Stimulated activated naive CD4-positive, alpha-beta T cell (primary cell): ENCODE data around the gene PAFAH1B1.
A peak's percentile ranks its signal among the peaks of the same experiment; 100 is the strongest.
"Not testable (repeated sequence)": the region's sequence is repeated elsewhere in the genome, so short reads cannot be mapped to it uniquely, and the experiment has no call there.

Source experiments
- DNase-seq, 6 experiments: peaks; one replicate each; lab custom pipeline; 2025; lab: John Stamatoyannopoulos, UW

Gene PAFAH1B1

DNA sequence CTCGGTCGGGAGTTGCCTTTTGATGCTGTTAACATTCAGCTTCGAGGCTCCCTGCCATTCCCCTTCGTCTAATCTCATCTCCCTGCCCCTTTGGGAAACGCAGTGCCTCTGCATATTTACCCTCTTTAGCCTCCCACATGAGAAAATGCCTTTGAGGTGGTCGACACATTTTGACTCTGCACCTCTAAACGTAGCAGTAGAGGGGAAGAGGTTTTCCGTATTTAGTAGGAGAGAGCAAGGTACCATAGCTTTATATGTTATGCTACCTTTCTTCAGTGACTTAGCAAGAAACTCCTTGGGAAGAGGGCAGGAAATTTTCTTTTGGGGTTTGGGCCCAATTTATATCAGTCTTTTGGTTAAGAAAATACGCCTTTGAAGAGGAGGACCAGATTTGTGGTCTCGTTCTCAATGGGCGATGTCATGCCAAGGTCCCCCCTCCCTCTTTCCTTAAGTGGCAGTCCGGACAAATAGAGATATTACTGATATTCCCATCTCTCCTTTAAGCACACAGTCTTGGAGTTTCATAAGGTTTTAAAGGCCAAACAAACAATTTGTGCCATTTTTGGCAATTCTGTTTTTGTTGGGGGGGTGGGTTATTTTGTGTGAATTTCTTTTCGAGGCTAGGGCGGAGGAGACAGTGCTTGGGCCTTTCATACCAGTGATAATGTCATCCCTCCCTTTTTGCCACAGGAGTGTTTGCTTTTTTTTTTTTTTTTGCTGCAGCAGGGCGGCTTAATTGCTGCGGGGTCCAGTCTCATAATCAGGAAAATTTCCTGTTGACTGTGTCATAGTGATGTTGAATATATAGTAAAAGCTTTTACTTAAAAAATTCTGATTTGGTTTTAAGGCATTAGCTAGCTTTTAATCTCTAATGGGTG is 1.5 kb downstream of the PAFAH1B1 start:
- peak in 2 of 6 experiments; percentile 35 to 43 for DNase-seq

- DNase-seq = no peak
Measured at GRCh38 chr17:2595716-2596115, 2.3 kb downstream of the PAFAH1B1 start.

DNA sequence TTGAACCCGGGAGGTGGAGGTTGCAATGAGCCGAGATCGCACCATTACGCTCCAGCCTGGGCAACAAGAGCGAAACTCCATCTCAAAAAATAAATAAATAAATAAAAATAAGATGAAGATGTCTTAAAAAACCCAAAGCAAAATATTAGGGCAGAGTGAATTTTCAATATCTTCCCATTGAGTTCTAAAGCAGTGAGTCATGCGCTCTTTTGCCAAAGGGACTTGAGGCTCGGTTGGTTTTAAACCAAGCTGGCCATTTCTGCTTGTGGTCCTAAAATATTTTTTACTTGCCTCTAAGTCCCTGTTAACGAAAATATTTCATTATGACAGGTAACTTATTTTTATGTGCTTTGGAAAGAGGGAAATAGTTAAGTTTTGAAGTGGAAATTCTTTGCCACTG is 4.7 kb downstream of the PAFAH1B1 start:
- DNase-seq = no peak

- no peak for DNase-seq
Measured at GRCh38 chr17:2602597-2603017, 9.2 kb downstream of the PAFAH1B1 start.

DNA sequence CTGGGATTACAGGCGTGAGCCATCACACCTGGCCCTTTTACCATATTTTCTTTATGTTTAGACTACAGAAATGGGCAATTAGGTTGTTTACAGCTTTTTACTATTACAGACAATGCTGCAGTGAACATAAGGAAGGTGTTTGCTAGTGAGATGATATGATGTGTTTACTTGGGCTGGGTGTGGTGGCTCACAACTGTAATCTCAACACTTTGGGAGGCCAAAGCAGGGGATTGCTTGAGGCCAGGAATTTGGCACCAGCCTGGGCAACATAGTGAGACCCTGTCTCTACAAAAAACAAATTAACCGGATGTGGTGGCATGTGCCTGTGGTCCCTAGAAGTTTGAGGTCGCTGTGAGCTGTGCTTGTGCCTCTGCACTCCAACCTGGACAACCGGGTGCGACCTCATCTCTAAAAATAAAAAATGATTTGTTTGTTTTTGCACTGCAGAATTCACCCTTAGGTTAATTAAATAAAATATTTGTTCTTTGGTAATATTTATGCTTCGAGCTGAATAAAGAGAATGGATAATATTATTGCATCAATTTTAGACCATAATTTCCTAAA is 15.0 kb downstream of the PAFAH1B1 start:
- no peak for DNase-seq

DNA sequence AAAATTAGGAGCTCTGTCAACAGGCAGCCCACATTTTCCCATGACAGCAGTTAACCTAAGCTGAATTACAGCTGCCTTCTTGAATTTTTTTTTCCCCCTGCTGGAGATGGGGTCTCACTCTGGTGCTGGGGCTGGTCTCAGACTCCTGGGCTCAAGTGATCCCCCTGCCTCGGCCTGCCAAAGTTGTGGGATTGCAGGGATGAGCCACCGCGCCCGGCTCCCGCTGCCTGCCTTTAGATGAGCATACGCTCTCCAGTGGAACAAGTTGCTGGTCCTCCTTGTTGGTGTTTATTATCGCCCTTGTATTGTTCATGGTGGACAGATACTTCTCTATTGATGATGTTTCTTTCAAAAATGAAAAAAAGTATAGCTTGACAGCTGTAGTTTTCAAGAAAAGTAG is 15.6 kb downstream of the PAFAH1B1 start:
- no peak for DNase-seq

GRCh38 chr17:2610195-2611175 is 17.0 kb downstream of the PAFAH1B1 start:
- no peak for DNase-seq

DNA sequence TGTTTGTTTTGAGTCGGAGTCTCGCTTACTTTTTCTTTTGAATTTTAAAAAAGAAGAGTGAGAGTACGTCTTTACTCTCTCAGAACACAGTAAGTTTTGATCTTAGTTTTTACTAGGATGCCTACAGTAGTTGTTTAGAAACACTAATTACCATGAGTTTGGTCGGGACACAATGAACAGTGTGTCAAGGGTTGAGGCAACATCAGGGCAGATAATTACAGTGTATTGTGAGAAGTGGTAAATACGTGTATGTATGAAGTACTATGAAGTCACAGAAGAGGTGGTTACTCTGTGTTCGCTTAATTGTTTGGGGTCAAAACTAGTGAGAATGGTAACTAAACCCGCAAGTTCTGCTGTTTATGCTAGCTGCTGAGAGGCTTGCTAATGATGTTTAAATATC is 18.2 kb downstream of the PAFAH1B1 start:
- no peak for DNase-seq

DNA sequence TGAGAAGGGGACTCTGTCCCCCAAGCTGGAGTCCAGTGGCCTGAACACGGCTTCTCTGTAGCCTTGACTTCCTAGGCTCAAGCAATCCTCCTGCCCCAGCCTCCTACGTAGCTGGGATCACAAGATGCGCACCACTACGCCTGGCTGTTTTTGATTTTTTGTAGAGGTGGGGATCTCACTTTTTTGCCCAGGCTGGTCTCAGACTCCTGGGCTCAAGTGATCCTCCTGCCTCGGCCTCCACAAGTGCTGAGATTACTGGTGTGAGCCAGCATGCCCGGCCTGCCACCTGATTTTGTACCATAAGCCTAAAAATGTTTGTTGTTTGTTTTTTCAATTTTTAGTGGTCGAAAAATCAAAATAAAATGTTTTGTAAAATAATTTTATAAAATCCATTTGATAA is 19.2 kb downstream of the PAFAH1B1 start:
- DNase-seq = no peak

GRCh38 chr17:2613089-2613808 is 19.8 kb downstream of the PAFAH1B1 start:
- DNase-seq = no peak

DNA sequence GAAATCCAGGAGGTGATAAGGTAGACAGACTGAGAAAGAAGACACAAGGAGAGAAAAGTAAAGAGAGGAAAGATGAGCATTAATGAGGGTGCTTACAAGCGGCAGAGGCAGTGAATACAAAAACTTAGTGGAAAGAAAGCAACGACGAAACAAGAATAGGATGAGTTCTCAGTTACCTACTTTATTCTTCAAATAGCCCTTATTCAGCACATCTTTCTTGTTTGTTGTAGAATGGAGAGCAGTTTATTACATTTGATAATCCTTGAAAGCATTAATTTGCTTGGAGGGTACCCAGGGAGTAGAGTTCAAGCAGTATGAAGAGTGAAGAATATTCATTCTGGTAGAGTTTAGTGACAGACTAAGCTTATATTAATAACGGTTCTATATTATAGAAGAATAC is 22.4 kb downstream of the PAFAH1B1 start:
- no peak for DNase-seq

DNA sequence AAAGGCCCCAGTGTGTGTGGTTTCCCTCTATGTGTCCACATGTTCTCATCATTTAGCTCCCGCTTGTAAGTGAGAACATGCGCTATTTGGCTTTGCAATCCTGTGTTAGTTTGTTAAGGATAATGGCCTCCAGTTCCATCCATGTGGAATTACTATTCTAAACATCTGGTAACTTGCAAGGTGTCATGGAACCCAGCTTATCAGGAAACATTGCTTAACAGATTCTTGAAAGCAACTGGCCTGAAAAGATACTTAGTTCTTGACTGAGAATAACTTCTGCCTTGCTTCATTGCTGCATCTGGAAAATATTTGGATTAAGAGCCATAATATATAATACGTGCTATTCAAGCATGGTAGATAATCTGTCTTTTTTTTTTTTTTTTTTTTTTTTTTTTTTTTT is 27.8 kb downstream of the PAFAH1B1 start:
- no peak for DNase-seq

- not testable (repeated sequence) for DNase-seq
Measured at GRCh38 chr17:2621951-2622405, 28.5 kb downstream of the PAFAH1B1 start.

GRCh38 chr17:2622721-2623301 is 29.4 kb downstream of the PAFAH1B1 start:
- not testable (repeated sequence) for DNase-seq

- no peak for DNase-seq
Measured at GRCh38 chr17:2624292-2624731, 30.9 kb downstream of the PAFAH1B1 start.

DNA sequence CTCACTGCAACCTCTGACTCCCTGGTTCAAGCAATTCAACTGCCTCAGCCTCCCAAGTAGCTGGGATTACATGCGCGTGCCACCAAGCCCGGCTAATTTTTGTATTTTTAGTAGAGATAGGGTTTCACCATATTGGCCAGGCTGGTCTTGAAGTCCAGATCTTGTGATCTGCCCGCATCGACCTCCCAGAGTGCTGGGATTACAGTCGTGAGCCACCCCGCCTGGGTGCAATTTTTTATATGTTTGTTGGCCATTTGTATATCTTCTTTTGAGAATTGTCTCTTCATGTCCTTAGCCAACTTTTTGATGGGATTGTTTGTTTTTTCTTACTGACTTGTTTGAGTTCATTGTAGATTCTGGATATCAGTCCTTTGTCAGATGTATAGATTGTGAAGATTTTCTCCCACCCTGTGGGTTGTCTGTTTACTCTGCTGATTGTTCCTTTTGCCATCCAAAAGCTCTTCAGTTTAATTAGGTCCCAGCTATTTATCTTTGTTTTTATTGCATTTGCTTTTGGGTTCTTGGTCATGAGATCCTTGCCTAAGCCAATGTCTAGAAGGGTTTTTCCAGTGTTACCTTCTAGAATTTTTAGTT is 33.3 kb downstream of the PAFAH1B1 start:
- DNase-seq = not testable (repeated sequence)

- DNase-seq = not testable (repeated sequence)
Measured at GRCh38 chr17:2628922-2629321, 35.5 kb downstream of the PAFAH1B1 start.

DNA sequence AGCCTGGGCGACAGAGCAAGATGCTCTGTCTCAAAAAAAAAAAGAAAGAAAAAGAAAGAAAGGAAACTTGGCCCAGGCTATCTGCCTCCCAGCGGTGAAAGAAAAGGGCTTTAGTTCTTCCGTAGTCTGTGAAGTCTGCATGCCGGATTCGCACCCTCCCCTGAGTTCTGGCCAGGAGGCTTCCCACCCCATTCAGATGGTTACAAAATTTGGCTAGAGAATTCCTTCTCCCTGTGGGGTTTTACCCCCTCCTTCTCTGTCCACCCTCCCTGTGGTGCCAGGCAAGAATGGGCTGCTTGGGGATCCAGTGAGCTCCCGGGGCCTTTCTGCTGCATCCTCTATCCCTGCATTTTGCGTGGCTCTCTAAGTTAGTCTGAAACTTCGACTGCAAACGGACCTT is 37.8 kb downstream of the PAFAH1B1 start:
- DNase-seq = no peak

GRCh38 chr17:2634361-2634960 is 41.0 kb downstream of the PAFAH1B1 start:
- DNase-seq = no peak

DNA sequence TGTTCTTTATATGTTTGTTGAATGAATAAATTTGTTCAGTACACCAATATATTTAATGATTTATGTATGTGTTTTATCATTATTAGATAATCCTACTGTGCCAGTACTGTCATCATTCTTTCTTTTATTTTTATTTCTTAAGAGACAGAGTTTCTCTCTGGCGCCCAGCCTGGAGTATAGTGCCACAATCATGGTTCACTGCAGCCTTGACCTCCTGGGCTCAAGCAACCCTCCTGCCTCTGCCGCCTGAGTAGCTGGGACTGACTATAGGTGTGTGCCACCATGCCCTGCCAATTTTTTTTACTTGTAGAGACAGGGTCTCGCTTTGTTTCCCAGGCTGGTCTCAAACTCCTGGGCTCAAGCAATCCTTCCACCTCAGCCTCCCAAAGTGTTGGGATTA is 41.8 kb downstream of the PAFAH1B1 start:
- no peak for DNase-seq
